Pancreas (tissue), 10 donors: ENCODE results near the gene PRPF4. TPM values are rescaled to one million over a fixed set of nuclear protein-coding genes. Genes with fewer than 3 reads are reported as not detected.
A peak's percentile ranks its signal among the peaks of the same experiment; 100 is the strongest.

Experiments
- ATAC-seq, 4 donors: fragments of 200-7000 bp; cut with Tn5 transposase; one replicate each; pipeline versions ENCODE4 v1.8.0 to v1.9.1; 2020; ENCODE audit warnings: mild to moderate bottlenecking in 4 of 4, moderate library complexity in 4 of 4
- DNase-seq, 6 donors: peaks; one replicate each; pipeline ENCODE4 v3.0.0-alpha.2; 2020
- FAIRE-seq: peaks from 2 replicates; lab custom pipeline; 2012; peaks lifted over from hg19 to GRCh38; lab: Jason Lieb, UNC
- H3K27ac ChIP-seq, 4 donors: fragments of 200-600 bp; sonication (generic); 1 replicate in 3 of 4; 2 replicates in 1 of 4; pipeline versions ENCODE4 v1.5.0 to v1.8.0; 2020
- H3K27me3 ChIP-seq, 4 donors: fragments of 200-600 bp; one replicate each; pipeline ENCODE4 v1.8.0; 2021
- H3K36me3 ChIP-seq, 3 donors: fragments of 200-600 bp; sonication (generic) in 1 of 3; one replicate each; pipeline versions ENCODE4 v1.5.0 to v1.8.0; 2020 to 2021
- H3K4me1 ChIP-seq, 3 donors: fragments of 200-600 bp; one replicate each; pipeline ENCODE4 v1.8.0; 2021
- H3K4me3 ChIP-seq, 4 donors: fragments of 200-600 bp; sonication (generic) in 2 of 4; one replicate each; pipeline versions ENCODE4 v1.5.0 to v1.8.0; 2020 to 2021
- H3K9me3 ChIP-seq, 4 donors: fragments of 200-600 bp; one replicate each; pipeline ENCODE4 v1.8.0; 2021
- CTCF ChIP-seq, 4 donors: fragments of 200-600 bp; sonication (generic) in 3 of 4; IDR thresholded peaks; one replicate each; pipeline versions ENCODE4 v1.5.0 to v1.8.0; 2021; ENCODE audit warnings: antibody characterized with exemption in 4 of 4
- WGBS, 2 donors: extraction: QIAGEN DNeasy Blood & Tissue Kit; methylation state at CpG; one replicate each; pipeline ENCODE4 v1.1.7; 2013; 5-methylcytosine and 5-hydroxymethylcytosine counted together
- intact Hi-C, 3 donors: fragments of 100-400 bp; cut with DNase I; formaldehyde crosslinking; loops; one replicate each; pipeline versions ENCODE4 v1.11.1 to v1.14.2; 2022
- polyA plus RNA-seq, 2 donors: library from polyadenylated mRNA; stranded (reverse); fragments of 200-250 nt; gene quantifications; one replicate each; pipeline ENCODE4 v1.2.3, GENCODE V29; 2013
- total RNA-seq, 6 donors: library from RNA; stranded (reverse); fragmentation: NEBNext Ultra II Directional in 4 of 6; extraction: Animal tissue kit (Norgen Biotek cat#: 25700) in 4 of 6; gene quantifications; one replicate each; pipeline versions ENCODE4 v1.2.1 to v1.2.4, GENCODE V29; 2021 to 2023
- donor health status: healthy with polysubstance abuse.
- donor health status: DM: no; HTN: no; CAD: no; lungs with moderate emphysema.
- donor health status: DM: no; HTN: no; CAD: no.
- donor health status: control.
- donor health status: control.
- donor health status: Bipolar disorder and iron deficiency.
- donor health status: DM: yes; HTN: yes; CAD: no.
- donor health status: DM: no; HTN: no; CAD: no.
- donor health status: DM: no; HTN: no; CAD: no.
- donor health status: DM: yes; HTN: yes; CAD: no.

Gene PRPF4
- total and polyA plus RNA-seq, 8 donors: 5.1 to 10.8 (median 8.4) TPM

- H3K27ac ChIP-seq: no peak overlapping the region
- H3K27me3 ChIP-seq: no peaks in the 10 kb centered on the region
- ATAC-seq (no peak), DNase-seq (no peak), FAIRE-seq (no peak)
- H3K4me3 ChIP-seq: no peak overlapping the region
- TF ChIP-seq CTCF (IDR thresholded peaks at IDR 0.05): no peak
- no peaks in the 10 kb centered on the region for H3K4me1 ChIP-seq
- intact Hi-C loops: no loop called here
- 55 to 66% methylated on average over 9 of the region's 9 CpGs for WGBS, 2 donors
- peaks cover 3 to 10% (median 3%) of the 10 kb centered on the region in 3 donors for H3K36me3 ChIP-seq
- no peaks in the 10 kb centered on the region for H3K9me3 ChIP-seq
Measured at GRCh38 chr9:113296796-113297558, 21.5 kb downstream of the PRPF4 start.

- TF ChIP-seq CTCF (IDR thresholded peaks at IDR 0.05): no peak
- no peaks in the 10 kb centered on the region for H3K36me3 ChIP-seq
- H3K27ac ChIP-seq: no peak overlapping the region
- no peaks in the 10 kb centered on the region for H3K9me3 ChIP-seq
- ATAC-seq: no peak
- DNase-seq: no peak
- 72 to 84% methylated on average over 8 of the region's 8 CpGs for WGBS, 2 donors
- no peaks in the 10 kb centered on the region for H3K4me1 ChIP-seq
- no peak for FAIRE-seq
- H3K27me3 ChIP-seq: no peaks in the 10 kb centered on the region
- no peak overlapping the region for H3K4me3 ChIP-seq
- intact Hi-C loops: no loop called here
Measured at GRCh38 chr9:113298311-113298710, 22.9 kb downstream of the PRPF4 start.

- DNase-seq (peak in 1 of 6 donors; percentile 54), FAIRE-seq (no peak), ATAC-seq (peak in 2 of 4 donors; percentile 48 to 52)
- no peak overlapping the region for H3K27ac ChIP-seq
- H3K4me1 ChIP-seq: no peaks in the 10 kb centered on the region
- no peaks in the 10 kb centered on the region for H3K36me3 ChIP-seq
- H3K9me3 ChIP-seq: no peaks in the 10 kb centered on the region
- H3K27me3 ChIP-seq: no peaks in the 10 kb centered on the region
- intact Hi-C loops: no loop called here
- no peak for TF ChIP-seq CTCF (IDR thresholded peaks at IDR 0.05)
- H3K4me3 ChIP-seq: no peak overlapping the region
- whole genome bisulfite sequencing, 2 donors: 72 to 77% methylated on average over 15 of the region's 15 CpGs
Measured at GRCh38 chr9:113298924-113299770, 23.7 kb downstream of the PRPF4 start.

- 30 to 36% methylated on average over 8 of the region's 8 CpGs for WGBS, 2 donors
- Histone ChIP-seq H3K9me3 (no peaks in the 10 kb centered on the region), H3K27ac (no peak overlapping the region), H3K4me1 (no peaks in the 10 kb centered on the region), H3K4me3 (no peak overlapping the region), H3K36me3 (no peaks in the 10 kb centered on the region), H3K27me3 (no peaks in the 10 kb centered on the region)
- FAIRE-seq (no peak), ATAC-seq (peak; percentile 53 to 74 (median 70)), DNase-seq (peak in 2 of 6 donors; percentile 20 to 28)
- intact Hi-C loops: loop anchor here in 1 of 3 donors (10.0 kb wide), 1 partner anchor 105 kb away; the partner anchor contains the start of gene ALAD
- no peak for TF ChIP-seq CTCF (IDR thresholded peaks at IDR 0.05)
Measured at GRCh38 chr9:113299800-113300292, 24.4 kb downstream of the PRPF4 start.
